ENCODE measurements around the gene TNFSF15.
A peak's percentile ranks its signal among the peaks of the same experiment; 100 is the strongest.

Gene TNFSF15

GRCh38 chr9:114805670-114806525 is at the start of gene TNFSF15:
TSS of gene TNFSF15 (minus strand) at chr9:114806039. CDS start at chr9:114806012, 27 bp downstream.
- H3K9me3 ChIP-seq (ENCODE audit: insufficient read depth, low read length), result no peaks in the 10 kb centered on the region
- no peak within 1 kb of the TSS for H2AFZ ChIP-seq (ENCODE audit: low read depth, low read length, severe bottlenecking)
- no peaks in the 10 kb centered on the region for H3F3A ChIP-seq (ENCODE audit: insufficient read depth)
- H3K27me3 ChIP-seq (ENCODE audit: low read length), result no peaks in the 10 kb centered on the region
- H3K9ac ChIP-seq (ENCODE audit: low read length), result no peak within 1 kb of the TSS; the same call in 1 of the 2 replicates
- TF ChIP-seq CTCF (IDR thresholded peaks at IDR 0.05; ENCODE audit: insufficient read depth, low read length, poor library complexity, severe bottlenecking) (no peak), EZH2phosphoT487 (conservative IDR thresholded peaks at IDR 0.05; ENCODE audit: low read length) (no peak)
- H4K20me1 ChIP-seq (ENCODE audit: low read depth, low read length), result no peaks in the 10 kb centered on the region
- no peak within 1 kb of the TSS for H3K4me3 ChIP-seq (ENCODE audit: insufficient read depth, low read length, poor library complexity, severe bottlenecking)
- no peaks in the 10 kb centered on the region for H3K79me2 ChIP-seq (ENCODE audit: insufficient read depth, low read length)
- no peak within 1 kb of the TSS for H3K27ac ChIP-seq (ENCODE audit: low read depth, low read length)
- H3K4me2 ChIP-seq (ENCODE audit: low read depth, low read length, poor library complexity, severe bottlenecking), result peak within 1 kb of the TSS; percentile 47
- no peaks in the 10 kb centered on the region for H3K36me3 ChIP-seq (ENCODE audit: low read length)
- no peaks in the 10 kb centered on the region for H3K9me2 ChIP-seq (replicated peaks; ENCODE audit: insufficient read depth, low read length)

- no peaks in the 10 kb centered on the region for H3K79me2 ChIP-seq (ENCODE audit: insufficient read depth, low read length)
- H3K27ac ChIP-seq (ENCODE audit: low read depth, low read length), result no peak overlapping the region
- H3K9me2 ChIP-seq (replicated peaks; ENCODE audit: insufficient read depth, low read length), result no peaks in the 10 kb centered on the region
- H2AFZ ChIP-seq (ENCODE audit: low read depth, low read length, severe bottlenecking), result no peak overlapping the region
- H4K20me1 ChIP-seq (ENCODE audit: low read depth, low read length), result no peaks in the 10 kb centered on the region
- TF ChIP-seq CTCF (IDR thresholded peaks at IDR 0.05; ENCODE audit: insufficient read depth, low read length, poor library complexity, severe bottlenecking) (no peak), EZH2phosphoT487 (conservative IDR thresholded peaks at IDR 0.05; ENCODE audit: low read length) (no peak)
- H3F3A ChIP-seq (ENCODE audit: insufficient read depth), result no peaks in the 10 kb centered on the region
- H3K9ac ChIP-seq (ENCODE audit: low read length), result no peak overlapping the region
- H3K9me3 ChIP-seq (ENCODE audit: insufficient read depth, low read length), result no peaks in the 10 kb centered on the region
- H3K36me3 ChIP-seq (ENCODE audit: low read length), result no peaks in the 10 kb centered on the region
- no peak overlapping the region for H3K4me3 ChIP-seq (ENCODE audit: insufficient read depth, low read length, poor library complexity, severe bottlenecking)
- no peak overlapping the region for H3K4me2 ChIP-seq (ENCODE audit: low read depth, low read length, poor library complexity, severe bottlenecking)
- H3K27me3 ChIP-seq (ENCODE audit: low read length), result no peaks in the 10 kb centered on the region
These were observed 49.6 kb upstream of the TNFSF15 start for GRCh38 chr9:114855488-114855887.

- Histone ChIP-seq H4K20me1 (ENCODE audit: low read depth, low read length) (no peaks in the 10 kb centered on the region), H3K4me2 (ENCODE audit: low read depth, low read length, poor library complexity, severe bottlenecking) (no peak overlapping the region), H3K27ac (ENCODE audit: low read depth, low read length) (no peak overlapping the region), H3F3A (ENCODE audit: insufficient read depth) (no peaks in the 10 kb centered on the region), H3K79me2 (ENCODE audit: insufficient read depth, low read length) (no peaks in the 10 kb centered on the region), H2AFZ (ENCODE audit: low read depth, low read length, severe bottlenecking) (no peak overlapping the region), H3K27me3 (ENCODE audit: low read length) (no peaks in the 10 kb centered on the region), H3K9me3 (ENCODE audit: insufficient read depth, low read length) (no peaks in the 10 kb centered on the region), H3K9ac (ENCODE audit: low read length) (no peak overlapping the region), H3K4me3 (ENCODE audit: insufficient read depth, low read length, poor library complexity, severe bottlenecking) (no peak overlapping the region), H3K9me2 (replicated peaks; ENCODE audit: insufficient read depth, low read length) (no peaks in the 10 kb centered on the region), H3K36me3 (ENCODE audit: low read length) (no peaks in the 10 kb centered on the region)
- TF ChIP-seq CTCF (IDR thresholded peaks at IDR 0.05; ENCODE audit: insufficient read depth, low read length, poor library complexity, severe bottlenecking) (no peak), EZH2phosphoT487 (conservative IDR thresholded peaks at IDR 0.05; ENCODE audit: low read length) (no peak)
These were observed 49.0 kb upstream of the TNFSF15 start for GRCh38 chr9:114854736-114855355.
